ENCODE results near the gene KRTAP10-12. TPM values are rescaled to one million over a fixed set of nuclear protein-coding genes. Genes with fewer than 3 reads are reported as not detected.

KRTAP10-12 gene
- polyA plus RNA-seq, 1 donor from 2014 or later, result not detected

- Histone ChIP-seq H2AFZ (ENCODE audit: low read depth, low read length) (no peak overlapping the region), H3K9me3 (ENCODE audit: low read length) (peaks cover 10% of the 10 kb centered on the region), H3K4me3 (ENCODE audit: low read length) (no peak overlapping the region), H3K79me2 (replicated peaks; ENCODE audit: insufficient read depth, low read length) (no peaks in the 10 kb centered on the region), H4K20me1 (ENCODE audit: insufficient read depth) (no peaks in the 10 kb centered on the region), H3K9ac (ENCODE audit: low read length) (no peak overlapping the region), H3K9me2 (ENCODE audit: insufficient read depth, low read length) (no peaks in the 10 kb centered on the region), H3K36me3 (ENCODE audit: insufficient read depth, low read length) (no peaks in the 10 kb centered on the region), H3F3A (ENCODE audit: insufficient read depth, low read length, poor library complexity, severe bottlenecking) (no peaks in the 10 kb centered on the region), H3K27me3 (ENCODE audit: insufficient read depth, low read depth, low read length) (no peaks in the 10 kb centered on the region), H3K27ac (ENCODE audit: low read length) (no peak overlapping the region), H3K4me2 (ENCODE audit: low read length) (no peak overlapping the region)
- no peak for TF ChIP-seq TAF1 (IDR thresholded peaks at IDR 0.05; ENCODE audit: low read depth)
Observed at GRCh38 chr21:44692798-44693512, 4.0 kb upstream of the KRTAP10-12 start.

GRCh38 chr21:44694776-44695175, 2.2 kb upstream of the KRTAP10-12 start:
- no peak overlapping the region for H3K9ac ChIP-seq (ENCODE audit: low read length)
- H2AFZ ChIP-seq (ENCODE audit: low read depth, low read length), result no peak overlapping the region
- H3K36me3 ChIP-seq (ENCODE audit: insufficient read depth, low read length), result no peaks in the 10 kb centered on the region
- H3K27me3 ChIP-seq (ENCODE audit: insufficient read depth, low read depth, low read length), result no peaks in the 10 kb centered on the region
- H3K9me3 ChIP-seq (ENCODE audit: low read length), result peaks cover 10% of the 10 kb centered on the region
- H4K20me1 ChIP-seq (ENCODE audit: insufficient read depth), result no peaks in the 10 kb centered on the region
- no peak overlapping the region for H3K27ac ChIP-seq (ENCODE audit: low read length)
- TF ChIP-seq MXI1 (conservative IDR thresholded peaks at IDR 0.05; ENCODE audit: poor library complexity, severe bottlenecking), result no peak
- TF ChIP-seq, protein P1, sequence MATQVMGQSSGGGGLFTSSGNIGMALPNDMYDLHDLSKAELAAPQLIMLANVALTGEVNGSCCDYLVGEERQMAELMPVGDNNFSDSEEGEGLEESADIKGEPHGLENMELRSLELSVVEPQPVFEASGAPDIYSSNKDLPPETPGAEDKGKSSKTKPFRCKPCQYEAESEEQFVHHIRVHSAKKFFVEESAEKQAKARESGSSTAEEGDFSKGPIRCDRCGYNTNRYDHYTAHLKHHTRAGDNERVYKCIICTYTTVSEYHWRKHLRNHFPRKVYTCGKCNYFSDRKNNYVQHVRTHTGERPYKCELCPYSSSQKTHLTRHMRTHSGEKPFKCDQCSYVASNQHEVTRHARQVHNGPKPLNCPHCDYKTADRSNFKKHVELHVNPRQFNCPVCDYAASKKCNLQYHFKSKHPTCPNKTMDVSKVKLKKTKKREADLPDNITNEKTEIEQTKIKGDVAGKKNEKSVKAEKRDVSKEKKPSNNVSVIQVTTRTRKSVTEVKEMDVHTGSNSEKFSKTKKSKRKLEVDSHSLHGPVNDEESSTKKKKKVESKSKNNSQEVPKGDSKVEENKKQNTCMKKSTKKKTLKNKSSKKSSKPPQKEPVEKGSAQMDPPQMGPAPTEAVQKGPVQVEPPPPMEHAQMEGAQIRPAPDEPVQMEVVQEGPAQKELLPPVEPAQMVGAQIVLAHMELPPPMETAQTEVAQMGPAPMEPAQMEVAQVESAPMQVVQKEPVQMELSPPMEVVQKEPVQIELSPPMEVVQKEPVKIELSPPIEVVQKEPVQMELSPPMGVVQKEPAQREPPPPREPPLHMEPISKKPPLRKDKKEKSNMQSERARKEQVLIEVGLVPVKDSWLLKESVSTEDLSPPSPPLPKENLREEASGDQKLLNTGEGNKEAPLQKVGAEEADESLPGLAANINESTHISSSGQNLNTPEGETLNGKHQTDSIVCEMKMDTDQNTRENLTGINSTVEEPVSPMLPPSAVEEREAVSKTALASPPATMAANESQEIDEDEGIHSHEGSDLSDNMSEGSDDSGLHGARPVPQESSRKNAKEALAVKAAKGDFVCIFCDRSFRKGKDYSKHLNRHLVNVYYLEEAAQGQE (IDR thresholded peaks at IDR 0.05; ENCODE audit: borderline replicate concordance), result no peak
- no peak for TF ChIP-seq EP300 (conservative IDR thresholded peaks at IDR 0.05; ENCODE audit: poor library complexity, severe bottlenecking)
- no peak for TF ChIP-seq POLR2AphosphoS5 (IDR thresholded peaks at IDR 0.05)
- TF ChIP-seq CTCF (IDR thresholded peaks at IDR 0.05; ENCODE audit: poor library complexity, severe bottlenecking), result no peak
- no peak for TF ChIP-seq TAF1 (IDR thresholded peaks at IDR 0.05; ENCODE audit: low read depth)
- no peak for TF ChIP-seq RAD21 (conservative IDR thresholded peaks at IDR 0.05)
- TF ChIP-seq EZH2 (IDR thresholded peaks at IDR 0.05; ENCODE audit: borderline replicate concordance, insufficient read depth, low read length, poor library complexity, severe bottlenecking), result no peak
- TF ChIP-seq SMC3 (conservative IDR thresholded peaks at IDR 0.05; ENCODE audit: poor library complexity), result no peak
- no peak overlapping the region for H3K4me3 ChIP-seq (ENCODE audit: low read length)
- no peak overlapping the region for H3K4me2 ChIP-seq (ENCODE audit: low read length)
- H3K9me2 ChIP-seq (ENCODE audit: insufficient read depth, low read length), result no peaks in the 10 kb centered on the region
- H3K79me2 ChIP-seq (replicated peaks; ENCODE audit: insufficient read depth, low read length), result no peaks in the 10 kb centered on the region
- H3F3A ChIP-seq (ENCODE audit: insufficient read depth, low read length, poor library complexity, severe bottlenecking), result no peaks in the 10 kb centered on the region

All from neural cell (in vitro differentiated cells).